Suppressor macrophage (primary cell): ENCODE results near the gene DDX51.
"Not testable (repeated sequence)": the region's sequence is repeated elsewhere in the genome, so short reads cannot be mapped to it uniquely, and the experiment has no call there.

ENCODE experiments used
- DNase-seq, 4 experiments: peaks; one replicate each; pipeline ENCODE4 v3.0.0-alpha.2; 2020 to 2022

The DDX51 gene

DNA sequence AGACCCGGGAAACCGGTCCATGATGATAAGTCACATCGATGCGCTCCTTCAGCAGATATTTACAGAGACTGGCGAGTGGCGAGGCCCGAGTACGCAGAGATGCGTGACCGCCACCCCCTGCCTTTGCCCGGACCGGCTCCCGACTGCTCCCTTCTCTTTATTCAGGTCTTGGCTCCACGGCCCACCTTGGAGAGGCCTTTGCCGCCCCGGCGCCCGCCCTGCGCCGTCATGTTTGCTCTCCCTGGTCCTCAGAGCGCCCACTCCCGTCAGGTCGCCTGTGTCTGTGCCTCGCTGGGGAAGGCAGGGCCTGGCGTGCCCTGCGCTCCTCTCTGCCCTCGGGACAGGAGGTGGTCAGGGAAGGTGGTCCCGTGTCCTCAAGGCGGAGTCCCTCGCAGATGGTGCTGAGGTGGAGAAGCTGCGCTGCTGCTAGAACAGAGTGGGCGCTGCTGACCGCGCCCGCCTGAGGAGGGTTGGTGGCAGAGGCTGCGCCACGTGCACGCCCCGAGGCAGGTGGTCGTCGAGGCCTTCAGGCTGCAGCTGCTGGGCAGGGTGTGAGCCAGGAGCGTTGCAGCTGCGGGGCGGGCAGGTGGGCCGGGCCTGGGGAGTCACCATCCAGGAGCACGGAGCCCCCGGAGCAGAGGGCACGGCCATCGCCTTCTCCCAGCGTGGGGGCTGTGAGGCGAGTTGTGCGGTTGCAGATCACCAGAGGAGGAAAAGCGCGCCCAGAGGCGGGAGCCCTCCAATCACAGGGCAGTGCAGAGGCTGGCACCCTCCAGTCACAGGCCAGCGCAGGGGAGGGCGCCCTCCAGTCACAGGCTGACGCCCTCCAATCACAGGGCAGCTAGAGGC, 27.2 kb downstream of the DDX51 start:
- no peak for DNase-seq

DNA sequence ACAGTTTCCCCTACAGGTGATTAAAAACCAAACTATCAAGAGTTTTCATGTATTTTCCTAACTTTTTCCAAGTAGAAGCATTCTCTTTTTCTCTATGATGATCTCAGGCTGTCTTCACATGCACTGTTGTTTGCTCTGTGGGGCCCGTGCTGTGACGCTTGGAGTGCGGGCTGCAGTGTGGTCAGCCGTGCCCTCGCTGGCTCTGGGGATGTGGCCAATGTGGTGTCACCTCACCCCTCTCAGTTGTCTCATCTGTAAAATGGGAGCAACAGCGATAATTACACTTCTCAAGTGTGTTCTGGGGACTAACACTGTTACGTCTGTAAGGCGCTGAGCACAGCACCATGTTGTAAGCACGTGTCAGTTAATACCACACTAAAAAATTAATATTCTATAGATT, 28.6 kb downstream of the DDX51 start:
- no peak for DNase-seq

DNA sequence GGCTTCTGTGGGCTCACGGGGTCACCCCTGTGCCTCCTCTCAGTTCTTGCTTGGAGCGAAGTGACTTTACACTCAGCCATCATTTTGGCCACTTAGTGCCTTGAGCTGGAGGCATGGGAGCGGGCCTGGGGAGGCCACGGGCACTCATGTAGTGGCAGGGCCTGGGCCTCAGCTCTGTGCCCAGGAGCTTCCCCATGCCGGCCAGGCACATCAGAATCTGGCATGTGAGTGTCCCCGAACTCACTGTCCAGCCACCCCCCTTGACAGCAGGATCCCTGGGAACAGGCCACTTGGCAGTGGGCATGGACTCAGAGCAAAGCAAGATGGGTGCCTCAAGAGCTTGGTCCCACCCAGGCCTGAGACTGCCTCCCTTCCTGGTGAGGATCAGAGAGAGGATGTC, 29.5 kb downstream of the DDX51 start:
- no peak for DNase-seq

DNA sequence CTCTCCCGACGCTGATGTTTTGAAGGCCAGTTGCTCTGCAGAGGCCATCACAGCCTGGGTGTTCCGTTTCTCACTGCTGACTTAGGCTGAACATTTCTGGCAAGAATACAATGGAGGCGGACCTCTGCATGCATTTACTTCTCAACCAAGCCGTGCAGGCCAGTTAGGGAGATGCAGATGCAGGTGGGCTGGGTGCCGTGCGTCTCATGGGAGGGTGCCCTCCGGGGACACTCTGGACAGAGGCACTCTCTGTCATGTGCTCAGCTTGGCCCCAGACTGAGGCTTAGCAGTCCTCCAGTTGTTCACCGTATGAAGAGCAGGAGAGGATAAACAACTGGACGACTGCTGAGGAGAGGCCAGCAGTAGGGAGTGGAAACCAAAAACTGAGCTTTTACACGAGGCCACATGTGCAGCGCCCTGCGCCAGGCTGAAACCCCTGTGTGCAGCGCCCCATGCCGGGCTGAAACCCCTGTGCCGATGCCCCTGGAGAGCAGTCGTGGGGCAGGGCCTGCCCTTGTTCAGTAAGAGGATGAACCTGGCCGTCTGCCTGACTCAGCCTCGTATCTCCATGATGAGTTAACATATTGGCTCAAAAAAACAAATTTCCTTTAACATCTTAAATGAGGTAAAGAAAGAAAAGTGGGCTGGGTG, 32.3 kb downstream of the DDX51 start:
- no peak for DNase-seq

DNA sequence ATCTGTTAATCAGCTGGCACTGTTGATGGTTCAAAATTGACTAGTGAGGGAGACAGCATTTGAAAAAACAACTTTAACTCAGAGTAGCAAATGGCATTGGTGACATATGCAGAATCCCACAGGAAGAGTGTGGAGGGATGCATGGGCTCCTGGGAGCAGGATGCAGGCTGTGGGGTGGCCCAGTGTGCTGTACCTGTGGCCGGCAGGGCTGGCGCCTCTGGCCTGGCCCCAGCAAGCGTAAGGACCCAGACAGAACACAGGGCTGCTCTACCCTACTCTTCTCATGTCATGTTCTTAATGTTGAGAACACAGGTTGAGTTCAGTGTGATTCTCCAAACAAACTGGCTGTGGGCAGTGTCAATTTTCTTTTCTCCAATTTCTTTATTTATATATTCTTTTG, 33.4 kb downstream of the DDX51 start:
- DNase-seq: no peak

DNA sequence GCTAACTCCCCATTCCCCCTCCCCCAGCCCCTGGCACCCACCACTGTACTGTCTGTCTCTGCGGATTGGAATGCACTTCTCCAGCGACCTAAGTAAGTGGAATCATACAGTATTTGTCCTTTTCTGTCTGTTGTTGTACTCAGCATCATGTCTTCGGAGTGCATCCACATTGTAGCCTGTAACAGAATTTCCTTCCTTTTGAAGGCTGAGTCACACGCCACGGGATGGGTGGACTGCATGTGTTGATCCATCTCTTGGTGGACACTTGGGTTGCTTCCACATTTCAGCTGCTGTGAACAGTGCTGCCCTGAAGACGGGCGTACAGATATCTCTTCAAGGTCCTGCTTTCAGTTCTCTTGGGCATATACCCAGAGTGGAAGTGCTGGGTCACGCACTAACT, 34.4 kb downstream of the DDX51 start:
- peak in 2 of 4 experiments; percentile 46 to 48 for DNase-seq

DNA sequence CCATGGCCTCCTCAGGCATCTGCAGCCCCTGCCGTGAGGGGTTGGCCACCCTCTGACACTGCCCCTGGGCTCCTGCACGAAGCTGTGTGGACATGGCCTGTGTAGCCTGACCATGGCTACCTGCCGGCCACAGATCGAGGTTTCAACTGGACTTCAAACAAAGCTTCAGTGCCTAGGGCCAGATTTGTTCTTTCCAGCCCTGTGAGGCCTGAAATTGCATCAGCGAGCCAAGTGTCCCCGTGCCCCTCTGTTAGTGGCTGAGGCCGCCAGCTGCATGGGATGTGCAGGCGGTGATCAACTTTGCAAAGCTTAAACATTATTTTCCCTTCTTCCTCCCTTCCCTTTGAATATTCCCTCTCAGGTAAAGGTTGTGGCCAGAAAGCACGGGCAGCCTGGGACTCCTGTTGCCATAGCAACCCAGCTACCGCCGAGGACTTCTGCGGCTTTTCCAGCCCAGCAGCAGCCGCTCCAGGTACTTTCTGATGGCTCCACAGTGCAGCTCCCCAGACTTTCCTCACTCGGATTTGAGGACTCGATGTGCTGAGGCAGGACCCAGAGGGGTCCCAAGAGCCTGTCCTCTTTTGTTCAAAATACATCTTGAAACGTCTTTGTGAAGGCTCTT, 35.8 kb downstream of the DDX51 start:
- no peak for DNase-seq

DNA sequence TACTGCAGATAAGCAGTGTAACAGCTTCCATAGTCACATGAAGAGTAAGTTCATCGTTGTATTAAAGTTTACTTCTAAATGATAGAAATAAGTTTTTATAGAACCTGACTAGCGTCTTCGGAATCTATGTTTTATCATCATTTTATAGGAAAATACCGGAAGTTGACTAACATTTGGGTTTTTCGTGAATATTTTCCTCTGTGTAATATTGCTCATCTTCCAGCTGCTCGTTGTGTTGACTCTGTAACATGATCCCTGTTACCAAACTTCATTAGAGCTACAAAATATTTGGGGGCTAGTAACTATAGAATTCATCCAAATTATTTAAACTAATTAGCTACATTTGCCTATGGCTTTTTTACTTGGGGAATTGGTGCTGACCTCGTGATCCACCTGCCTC, 37.2 kb downstream of the DDX51 start:
- DNase-seq: no peak

DNA sequence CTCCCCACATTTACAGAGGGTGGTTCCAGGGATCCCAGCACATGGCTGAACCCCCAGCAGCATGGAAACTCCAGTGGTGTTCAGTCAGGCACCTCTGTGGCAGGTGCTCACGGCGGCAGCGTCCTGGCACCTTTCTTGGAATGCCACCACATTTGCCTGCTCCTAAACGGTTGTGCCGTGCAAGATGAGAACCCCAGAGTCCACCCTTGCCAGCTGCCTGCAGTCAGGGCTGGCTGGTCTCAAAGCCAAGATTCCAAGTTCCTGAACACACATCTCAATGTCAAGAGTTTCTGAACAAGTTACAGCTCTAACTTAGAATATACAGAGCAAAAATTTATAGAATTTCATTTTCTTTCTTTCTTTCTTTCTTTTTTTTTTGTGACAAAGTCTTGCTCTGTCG, 38.7 kb downstream of the DDX51 start:
- DNase-seq: no peak

DNA sequence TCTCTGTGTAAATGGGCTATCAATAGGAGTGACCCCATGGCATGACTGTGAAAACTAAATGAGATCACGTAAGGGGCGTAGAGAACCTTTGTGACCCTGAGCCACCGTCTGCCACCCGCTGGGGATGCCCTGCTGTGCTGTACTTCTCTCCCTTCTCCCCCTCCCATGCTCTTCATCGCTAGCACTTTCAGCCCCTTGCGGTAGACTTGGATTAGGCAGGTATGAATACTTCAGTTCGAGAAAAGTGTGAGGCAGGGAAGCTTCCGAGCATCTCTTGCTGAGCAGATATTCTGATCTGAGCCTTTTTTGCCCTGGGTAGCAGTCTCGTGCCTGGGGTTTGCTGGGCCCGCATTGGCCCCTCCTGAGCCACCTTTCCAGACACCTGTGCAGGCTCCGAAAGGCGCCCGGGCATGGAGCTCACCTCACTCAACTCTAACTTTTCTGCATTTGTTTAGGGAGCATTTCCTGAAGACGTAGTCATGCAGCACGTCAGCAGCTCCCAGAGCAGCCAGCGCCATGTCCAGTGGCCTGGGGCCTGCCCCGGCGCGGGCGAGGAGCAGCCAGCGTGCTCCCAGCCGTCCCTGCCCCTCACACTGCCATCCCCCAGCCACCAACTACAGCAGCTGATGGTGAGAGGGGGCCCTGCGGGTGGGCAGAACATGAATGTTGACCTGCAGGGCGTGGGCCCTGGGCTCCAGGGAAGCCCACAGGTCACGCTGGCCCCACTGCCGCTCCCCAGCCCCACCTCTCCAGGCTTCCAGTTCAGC, 40.4 kb downstream of the DDX51 start:
- no peak for DNase-seq

DNA sequence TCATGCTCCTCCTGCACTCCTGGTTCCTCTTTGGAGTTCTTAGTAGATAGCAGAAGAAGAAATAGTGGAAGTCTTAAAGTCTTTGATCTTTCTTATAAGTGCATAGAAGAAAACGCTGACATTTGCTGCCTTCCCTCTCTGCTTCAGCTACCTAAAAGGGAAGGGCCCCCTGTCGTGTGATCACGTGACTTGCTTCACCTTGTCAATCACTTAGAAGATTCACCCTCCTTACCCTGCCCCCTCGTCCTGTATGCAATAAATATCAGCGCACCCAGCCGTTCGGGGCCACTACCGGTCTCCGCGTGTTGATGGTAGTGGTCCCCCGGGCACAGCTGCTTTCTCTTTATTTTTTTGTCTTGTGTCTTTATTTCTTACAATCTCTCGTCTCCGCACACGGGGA, 41.0 kb downstream of the DDX51 start:
- not testable (repeated sequence) for DNase-seq

DNA sequence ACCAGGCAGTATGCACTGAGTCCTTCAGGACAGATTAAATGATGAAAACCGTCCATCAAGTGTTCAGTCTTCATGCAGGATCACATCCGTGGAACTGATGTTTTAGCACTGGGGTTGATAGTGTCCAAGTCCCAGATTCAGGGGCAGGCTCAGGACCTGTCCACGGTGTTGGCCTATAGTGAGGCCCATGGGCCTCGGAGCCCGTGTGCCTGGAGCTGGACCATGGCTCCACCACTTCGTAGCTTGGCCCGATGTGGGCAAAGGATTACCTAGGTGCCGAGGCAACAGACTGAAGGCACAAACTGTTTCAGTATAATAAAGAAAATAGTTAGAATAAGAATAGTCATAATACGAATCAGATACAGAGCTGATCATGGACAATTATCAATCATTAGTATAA, 41.8 kb downstream of the DDX51 start:
- DNase-seq: no peak

DNA sequence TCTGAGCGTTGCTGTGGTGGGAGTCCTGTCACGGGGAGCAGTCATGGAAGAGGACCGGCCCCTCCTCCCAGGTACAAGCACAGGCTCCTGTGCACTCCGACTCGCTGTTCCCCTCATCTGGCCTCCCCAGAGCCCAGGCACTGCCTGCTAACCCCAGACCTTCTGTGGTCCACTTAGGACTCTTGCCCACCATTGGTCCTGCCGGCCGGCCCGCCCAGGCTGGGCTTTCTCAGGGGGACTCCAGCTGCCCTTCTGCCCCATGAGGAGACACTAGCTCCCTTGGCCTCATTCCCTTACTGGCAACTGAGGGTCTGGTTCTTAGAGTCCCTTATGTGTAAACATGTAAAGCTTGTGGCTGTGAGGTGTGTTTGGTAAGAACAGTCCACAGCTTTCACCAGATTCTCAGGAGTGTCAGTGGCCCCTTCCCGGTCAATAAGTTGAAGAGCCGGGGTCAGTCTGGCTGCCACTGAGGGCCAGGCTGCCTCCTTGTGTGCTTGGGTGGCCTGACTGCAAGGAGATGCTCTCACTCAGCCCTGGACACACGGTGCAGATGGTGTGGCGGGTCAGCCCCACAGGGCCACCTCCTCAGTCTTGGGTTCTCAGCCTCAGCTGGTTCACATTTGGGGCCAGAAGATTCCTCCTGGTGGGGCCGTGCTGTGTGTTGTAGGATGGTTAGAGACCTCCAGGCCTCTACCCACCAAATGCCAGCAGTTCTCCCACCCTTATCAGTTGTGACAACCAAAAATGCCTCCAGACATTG, 43.6 kb downstream of the DDX51 start:
- DNase-seq: no peak

DNA sequence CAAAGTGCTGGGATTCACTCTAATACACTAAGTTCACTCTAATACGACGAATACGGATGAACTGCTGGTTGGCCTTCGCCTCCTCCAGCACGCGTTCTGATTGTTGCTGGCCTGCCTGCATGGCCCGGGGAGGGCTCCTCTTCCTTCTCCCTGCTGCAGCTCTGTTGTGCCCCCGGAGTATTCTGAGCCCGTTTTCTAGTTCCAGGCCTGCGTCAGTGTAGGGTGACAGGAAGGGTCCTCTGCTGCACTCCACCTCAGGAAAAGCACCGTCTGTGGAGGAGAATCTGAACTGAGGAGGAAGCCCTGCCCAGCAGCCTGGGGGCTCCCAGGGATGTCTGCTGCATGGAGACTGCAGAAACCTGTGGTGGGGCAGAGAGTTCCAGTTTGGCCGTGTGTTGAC, 44.4 kb downstream of the DDX51 start:
- no peak for DNase-seq

DNA sequence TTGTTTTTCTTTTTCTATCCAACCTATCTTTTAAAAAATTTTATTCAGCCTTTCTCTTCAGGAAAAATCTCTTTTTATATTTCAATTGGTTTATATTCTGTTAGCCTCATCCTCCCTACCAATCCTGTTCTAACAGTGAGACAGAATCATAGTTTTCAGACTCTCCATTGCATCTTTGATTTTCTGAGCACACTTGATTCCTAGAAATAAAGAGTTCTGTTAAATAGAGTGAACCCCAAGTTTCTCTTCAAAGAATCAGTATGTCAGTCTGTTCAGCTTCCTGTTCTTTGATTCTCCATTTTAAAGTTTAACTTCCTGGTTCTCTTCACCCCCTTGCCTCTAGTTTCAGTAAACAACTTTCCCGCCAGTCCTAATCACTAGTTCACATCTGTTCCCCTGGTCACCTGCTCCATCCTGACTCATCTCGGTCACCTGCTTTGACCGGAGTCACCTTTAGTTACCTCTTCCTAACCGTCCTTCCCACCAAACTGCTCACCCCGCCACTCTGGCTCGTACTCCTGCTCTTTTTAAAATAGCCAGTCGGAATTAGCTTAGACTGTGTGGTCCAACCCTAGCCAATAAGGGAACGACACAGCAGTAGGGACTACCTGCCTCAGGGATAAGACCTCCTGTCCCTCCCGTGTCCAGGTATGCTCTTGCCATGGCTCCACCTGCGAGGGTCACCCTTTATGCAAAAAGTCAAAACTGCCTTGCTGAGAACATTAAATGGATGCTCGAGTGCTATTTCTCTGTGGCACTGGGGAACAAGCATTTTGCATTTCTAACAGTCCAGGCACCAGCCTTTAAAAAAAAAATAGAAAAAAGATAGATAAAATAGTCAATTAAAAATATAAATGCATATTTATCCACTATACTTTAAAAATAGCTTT, 48.4 kb downstream of the DDX51 start:
- peak in 1 of 4 experiments; percentile 9 for DNase-seq

DNA sequence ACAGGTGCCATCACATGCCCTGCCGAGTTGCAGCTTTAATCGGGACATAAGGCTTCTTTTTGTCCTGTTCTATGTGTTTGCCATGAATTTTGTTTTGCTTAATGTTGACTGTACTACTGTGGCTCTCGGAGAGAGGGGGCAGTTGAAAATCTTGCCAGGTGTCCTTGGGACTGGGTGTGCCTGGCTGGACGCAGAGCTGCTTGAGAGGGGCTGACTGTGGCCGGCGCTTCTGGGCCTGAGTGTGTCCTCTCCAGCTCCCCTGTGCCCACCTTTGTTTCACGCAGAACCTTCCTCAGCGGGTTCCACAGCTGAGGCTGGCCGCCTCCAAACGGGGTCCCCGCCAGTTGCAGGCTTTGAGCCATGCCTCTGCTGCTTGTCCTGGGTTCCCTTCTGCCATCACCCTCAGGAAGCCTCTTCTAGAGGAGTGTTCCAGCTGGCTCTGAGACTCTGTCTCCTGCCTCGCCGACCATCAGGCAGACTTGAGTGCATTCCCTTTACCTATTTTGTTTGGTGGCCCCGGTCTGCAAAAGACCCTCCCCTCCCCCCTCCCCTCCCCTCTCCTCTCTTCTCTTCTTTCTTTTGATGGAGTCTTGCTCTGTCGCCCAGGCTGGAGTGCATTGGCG, 49.7 kb downstream of the DDX51 start:
- DNase-seq: no peak

DNA sequence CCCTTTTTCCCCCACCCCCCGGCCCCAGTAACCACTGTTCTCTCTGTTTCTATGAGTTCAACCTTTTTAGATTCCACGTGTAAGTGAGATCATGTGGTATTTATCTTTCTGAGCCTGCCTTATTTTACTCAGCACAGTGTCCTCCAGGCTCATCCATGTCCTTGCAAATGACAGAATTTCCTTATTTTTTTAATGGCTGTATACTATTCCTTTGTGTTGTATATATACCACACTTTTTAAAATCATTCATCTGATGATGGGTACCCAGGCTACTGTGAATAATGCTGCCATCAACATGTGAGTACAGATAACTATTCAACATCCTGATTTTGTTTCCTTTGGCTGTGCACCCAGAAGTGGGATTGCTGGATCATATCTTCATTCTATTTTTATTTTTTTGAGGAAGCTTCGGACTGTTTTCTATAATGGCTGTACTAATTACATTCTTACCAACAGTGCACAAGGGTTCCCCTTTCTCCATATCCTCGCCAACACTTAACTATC, 54.7 kb downstream of the DDX51 start:
- peak in 2 of 4 experiments; percentile 36 for DNase-seq
